HEK293T (cell line): ENCODE measurements around the gene HOXA7.

ENCODE experiments used
- ELF4 ChIP-seq: fragments of 450-650 bp; IDR thresholded peaks from 2 replicates; pipeline ENCODE4 v1.6.1; 2017; ENCODE audit warnings: antibody characterized with exemption
- FOXA1 ChIP-seq: fragments of 450-650 bp; IDR thresholded peaks from 2 replicates; pipeline ENCODE4 v1.6.1; 2016; ENCODE audit warnings: mild to moderate bottlenecking
- FOXK2 ChIP-seq: fragments of 450-650 bp; IDR thresholded peaks from 2 replicates; pipeline ENCODE4 v1.6.1; 2016; ENCODE audit warnings: mild to moderate bottlenecking
- HDGF ChIP-seq: fragments of 450-650 bp; IDR thresholded peaks from 2 replicates; pipeline ENCODE4 v1.6.1; 2017; ENCODE audit warnings: antibody characterized with exemption, borderline replicate concordance
- NFRKB ChIP-seq: fragments of 450-650 bp; IDR thresholded peaks from 2 replicates; pipeline ENCODE4 v1.6.1; 2016; ENCODE audit warnings: mild to moderate bottlenecking, moderate library complexity
- SP1 ChIP-seq: fragments of 450-650 bp; IDR thresholded peaks from 2 replicates; pipeline ENCODE4 v1.6.1; 2017
- SUZ12 ChIP-seq: fragments of 450-650 bp; IDR thresholded peaks from 2 replicates; pipeline ENCODE4 v1.6.1; 2016; ENCODE audit warnings: mild to moderate bottlenecking
- TARDBP ChIP-seq: fragments of 450-650 bp; IDR thresholded peaks from 2 replicates; pipeline ENCODE4 v1.6.1; 2016
- ZNF384 ChIP-seq: fragments of 450-650 bp; IDR thresholded peaks from 2 replicates; pipeline ENCODE4 v1.6.1; 2016

GRCh38 chr7:27150568-27151340 is 5.7 kb downstream of the HOXA7 start:
- TF ChIP-seq SUZ12 (no peak), ZNF384 (no peak), TARDBP (no peak), HDGF (0 out of 2 replicates have a peak, but pooled peaks have one; percentile 34), FOXK2 (no peak), FOXA1 (no peak), SP1 (no peak), ELF4 (no peak), NFRKB (no peak)
